ENCODE measurements around the gene CTBP2.

GRCh38 chr10:124956764-124957163 lies 203.6 kb downstream of the CTBP2 start:
- TF ChIP-seq CTCF (IDR thresholded peaks at IDR 0.05), result no peak
- no peak for TF ChIP-seq POLR2A (IDR thresholded peaks at IDR 0.05)
